Left hindlimb (tissue), 1 donor: ENCODE results near the gene HCN4.
A peak's percentile ranks its signal among the peaks of the same experiment; 100 is the strongest.
"Not testable (repeated sequence)": the region's sequence is repeated elsewhere in the genome, so short reads cannot be mapped to it uniquely, and the experiment has no call there.

Experiments
- DNase-seq: peaks from one replicate; pipeline ENCODE4 v3.0.0-alpha.2; 2018

HCN4 gene

GRCh38 chr15:73323956-73324355 lies 44.8 kb downstream of the HCN4 start:
- peak; percentile 19 for DNase-seq

GRCh38 chr15:73323374-73323955 lies 45.3 kb downstream of the HCN4 start:
- peak; percentile 13 for DNase-seq

DNA sequence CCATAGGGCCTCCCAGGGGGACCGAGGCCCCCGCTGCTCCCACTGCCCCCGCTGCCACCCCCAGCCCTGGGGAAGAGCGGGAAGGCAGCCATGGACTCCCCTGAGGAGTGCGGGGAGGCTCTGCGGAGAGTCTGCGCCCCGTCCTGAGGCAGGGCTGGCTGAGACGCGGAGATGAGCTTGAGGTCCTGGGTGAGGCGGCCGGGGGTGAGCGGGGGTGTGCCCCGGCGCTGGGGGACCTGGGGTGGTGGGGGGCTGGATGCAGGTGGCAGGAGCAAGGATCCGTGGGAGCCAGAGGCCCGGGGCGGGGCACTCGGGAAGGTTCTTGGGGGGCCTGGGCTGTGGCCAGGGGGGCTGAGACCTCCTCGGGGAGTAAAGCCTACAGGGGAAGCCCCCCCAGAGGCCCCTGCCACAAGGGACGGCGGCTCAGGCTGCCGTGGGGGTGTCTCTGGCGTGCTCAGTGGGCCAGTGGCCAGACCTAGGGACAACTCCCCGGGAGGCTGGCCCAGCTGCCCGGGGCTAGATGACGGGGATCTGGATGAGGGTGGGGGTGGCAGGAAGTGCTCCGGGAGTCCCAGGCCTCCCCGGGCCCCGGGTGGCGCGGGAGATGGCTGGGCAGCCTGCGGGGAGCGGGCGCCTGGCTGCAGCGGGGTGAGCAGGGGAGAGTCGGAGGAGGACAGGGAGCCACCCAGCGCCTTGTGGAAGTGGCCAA lies 45.9 kb downstream of the HCN4 start:
- peak; percentile 12 for DNase-seq

DNA sequence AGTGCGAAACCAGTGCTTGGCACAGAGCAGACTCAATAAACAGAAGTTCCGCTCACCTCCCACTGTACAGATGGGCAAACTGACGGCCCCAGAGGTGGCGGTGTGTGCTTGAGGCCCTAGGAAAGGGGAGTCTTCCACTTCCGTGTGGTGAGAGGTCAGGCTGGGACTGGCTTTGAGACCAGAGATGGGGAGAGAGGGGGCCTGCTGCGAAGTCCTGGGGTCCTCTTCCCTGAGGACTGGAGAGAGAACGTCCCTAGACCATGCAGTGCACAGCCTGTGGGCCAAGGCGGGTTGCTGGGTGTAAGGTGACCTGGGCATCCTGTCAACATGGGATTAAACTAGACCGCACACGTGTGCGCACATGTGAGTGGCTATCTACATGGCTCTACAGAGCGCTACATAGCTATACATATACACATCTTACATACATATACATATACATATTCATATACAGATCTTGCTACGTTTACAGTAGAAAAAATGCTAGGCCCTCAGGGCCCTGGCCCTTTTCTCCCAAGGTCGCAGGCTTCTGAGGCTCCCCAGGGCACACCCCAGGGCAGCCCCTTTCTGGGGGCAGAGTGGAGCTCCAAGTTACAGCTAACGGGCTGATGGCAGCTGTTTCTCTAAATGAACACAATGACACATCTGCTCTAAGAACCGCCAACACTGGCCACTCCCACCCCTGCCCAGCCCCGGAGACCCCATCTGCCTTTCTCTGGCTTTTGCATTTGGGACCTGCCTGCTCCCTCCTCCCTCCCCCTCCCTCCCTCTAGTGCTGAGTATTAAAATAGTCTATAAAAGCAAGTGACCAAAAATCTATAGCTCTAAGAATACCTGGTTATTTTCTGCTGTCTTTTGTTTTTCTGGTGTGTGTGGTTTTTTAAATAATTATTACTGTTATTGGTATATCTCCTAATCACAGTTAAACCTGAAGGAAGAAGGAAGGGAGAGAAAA lies 47.0 kb downstream of the HCN4 start:
- DNase-seq: peak; percentile 16

DNA sequence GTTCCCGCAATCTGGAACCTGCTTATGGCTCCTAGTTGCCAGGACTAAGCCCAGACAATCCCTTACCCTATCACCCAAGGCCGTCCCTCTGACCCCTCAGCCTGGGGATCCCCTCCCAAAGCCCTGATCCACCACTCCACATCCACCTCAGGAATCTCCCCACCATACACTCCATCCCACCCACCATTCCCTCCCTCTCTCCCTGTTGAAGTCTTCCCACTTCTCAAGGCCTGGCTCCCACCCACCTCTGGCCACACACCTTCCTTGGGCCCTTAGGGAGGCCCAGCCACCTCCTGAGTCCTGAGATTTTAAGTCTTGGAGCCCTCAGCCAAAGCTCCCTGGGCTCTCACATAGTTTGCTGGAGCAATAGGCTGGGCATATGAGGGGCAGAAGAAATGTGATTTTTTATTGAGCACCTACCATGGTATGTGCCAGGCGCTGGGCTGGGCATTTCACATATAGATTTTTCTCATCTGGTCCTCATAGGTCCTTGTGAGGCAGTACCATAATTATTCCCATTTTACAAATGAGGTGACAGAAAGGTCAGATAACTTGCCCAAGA lies 48.1 kb downstream of the HCN4 start:
- DNase-seq: peak; percentile 16

GRCh38 chr15:73319460-73320245 lies 49.1 kb downstream of the HCN4 start:
- peak; percentile 5 for DNase-seq

DNA sequence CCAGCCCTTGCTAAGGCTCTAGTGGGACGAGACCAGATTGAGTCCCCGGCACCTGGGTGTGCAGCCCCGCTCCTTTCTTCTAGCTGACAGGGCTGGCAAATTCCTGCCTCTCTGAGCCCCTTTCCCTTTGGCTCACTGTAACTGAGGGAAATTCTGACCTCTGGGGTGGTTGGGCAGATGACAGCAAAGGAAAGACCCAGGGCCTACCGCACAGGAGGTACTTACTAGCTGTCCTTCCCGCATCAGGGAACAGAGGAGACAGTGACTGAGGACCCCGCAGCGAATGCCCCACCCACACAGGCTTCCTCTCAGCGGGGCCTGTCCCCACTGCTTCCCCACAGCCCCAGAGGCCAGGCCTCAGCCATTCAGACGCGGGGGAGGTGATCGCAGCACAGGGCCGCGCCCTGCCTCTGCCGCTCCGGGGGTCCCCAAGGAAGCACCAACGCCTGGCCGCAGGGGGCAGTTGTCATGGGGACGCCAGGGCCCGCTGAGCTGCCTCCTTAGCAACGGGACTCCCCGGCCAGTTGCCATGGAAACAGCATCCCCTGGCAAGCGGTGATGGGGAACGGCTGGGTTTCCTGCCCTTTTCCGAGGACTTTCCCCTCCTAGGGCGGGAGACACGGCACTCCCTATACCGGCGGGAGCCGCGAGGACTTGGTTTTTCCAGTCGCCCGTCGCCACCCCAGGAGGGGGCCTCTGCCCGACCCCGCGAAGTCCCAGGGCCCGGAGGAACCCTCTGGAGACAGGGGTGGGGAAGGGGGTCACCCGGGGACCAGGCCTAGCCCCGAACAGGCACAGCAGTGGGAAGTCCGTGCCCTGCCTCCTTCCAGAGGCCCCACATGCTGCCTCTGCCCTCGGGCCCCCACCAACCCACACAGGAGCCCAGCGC lies 50.1 kb downstream of the HCN4 start:
- peak; percentile 30 for DNase-seq

- no peak for DNase-seq
These were observed 50.9 kb downstream of the HCN4 start for GRCh38 chr15:73317651-73318462.

GRCh38 chr15:73313861-73314260 lies 54.9 kb downstream of the HCN4 start:
- DNase-seq: no peak

DNA sequence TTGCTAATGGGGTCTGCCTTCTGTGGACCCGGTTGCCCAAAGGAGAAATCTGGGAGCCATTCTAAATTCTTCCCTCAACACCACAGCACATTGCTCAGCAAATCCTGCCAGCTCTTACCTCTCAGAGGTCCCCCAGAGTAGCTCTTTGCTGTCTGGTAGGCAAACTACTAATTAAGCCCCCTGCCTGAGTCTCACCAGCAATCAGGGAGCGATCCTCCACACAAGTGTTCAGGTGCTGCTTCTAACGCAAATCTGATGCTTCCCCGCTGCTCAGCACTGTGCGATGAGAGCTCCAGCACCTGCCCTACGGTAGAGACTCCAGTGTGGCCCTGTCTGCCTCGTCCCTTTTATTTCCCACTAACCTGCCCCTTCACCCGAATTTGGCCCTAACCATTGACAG lies 60.5 kb downstream of the HCN4 start:
- DNase-seq: no peak

- no peak for DNase-seq
These were observed 63.2 kb downstream of the HCN4 start for GRCh38 chr15:73305331-73306211.

DNA sequence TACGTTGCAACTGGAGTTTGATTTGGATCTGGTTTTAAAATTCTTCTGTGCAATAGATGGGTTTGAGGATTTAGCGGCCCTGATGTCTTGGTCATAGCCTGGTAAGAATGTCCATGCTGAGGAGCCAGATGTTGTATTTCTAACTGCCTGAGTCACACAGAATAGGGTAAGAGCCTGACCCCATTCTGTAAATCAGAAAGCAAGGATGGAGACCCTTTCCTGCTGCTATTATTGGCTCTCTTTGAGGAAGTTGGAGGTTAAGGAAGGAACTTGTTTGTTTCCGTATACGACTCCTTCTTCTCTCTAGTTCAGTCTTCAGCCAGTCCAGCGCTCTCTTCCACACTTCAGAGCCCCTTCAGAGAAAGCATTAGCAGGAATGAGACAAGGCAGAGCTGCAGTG lies 65.1 kb downstream of the HCN4 start:
- DNase-seq: no peak

GRCh38 chr15:73300286-73300685 lies 68.5 kb downstream of the HCN4 start:
- not testable (repeated sequence) for DNase-seq

- no peak for DNase-seq
These were observed 70.1 kb downstream of the HCN4 start for GRCh38 chr15:73298522-73299245.

- DNase-seq: no peak
These were observed 72.0 kb downstream of the HCN4 start for GRCh38 chr15:73296609-73297353.

DNA sequence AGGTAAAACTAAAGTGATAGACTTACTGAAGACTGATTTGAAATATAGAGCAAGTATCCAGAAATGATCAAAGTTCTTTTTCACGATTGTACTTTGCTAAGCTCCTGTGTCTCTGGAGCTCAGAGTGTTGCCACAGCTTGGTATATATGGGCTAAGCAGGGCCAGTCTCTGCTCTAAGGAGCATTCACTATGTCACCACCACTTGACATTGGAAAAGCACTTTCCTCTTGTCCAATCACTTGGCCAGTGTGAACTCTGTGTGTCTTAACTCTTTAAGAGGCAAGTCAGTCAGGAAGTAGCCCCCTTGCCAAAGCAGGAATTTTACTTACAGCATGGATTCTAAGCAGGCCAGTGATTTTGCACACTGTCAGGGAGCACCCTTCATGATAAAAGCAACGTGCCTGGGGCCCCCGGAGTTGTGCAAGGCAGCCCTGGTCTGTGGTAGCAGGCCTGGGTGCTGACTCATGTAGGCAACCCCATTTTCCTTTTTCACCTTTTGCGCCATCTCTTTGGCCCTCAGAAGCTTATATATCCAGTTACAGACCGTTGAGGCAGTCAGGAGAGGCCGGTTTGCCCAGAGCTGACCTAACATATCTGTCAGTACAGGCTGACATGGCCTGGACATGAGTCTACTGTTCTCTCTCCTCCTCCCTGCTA lies 73.0 kb downstream of the HCN4 start:
- DNase-seq: no peak

DNA sequence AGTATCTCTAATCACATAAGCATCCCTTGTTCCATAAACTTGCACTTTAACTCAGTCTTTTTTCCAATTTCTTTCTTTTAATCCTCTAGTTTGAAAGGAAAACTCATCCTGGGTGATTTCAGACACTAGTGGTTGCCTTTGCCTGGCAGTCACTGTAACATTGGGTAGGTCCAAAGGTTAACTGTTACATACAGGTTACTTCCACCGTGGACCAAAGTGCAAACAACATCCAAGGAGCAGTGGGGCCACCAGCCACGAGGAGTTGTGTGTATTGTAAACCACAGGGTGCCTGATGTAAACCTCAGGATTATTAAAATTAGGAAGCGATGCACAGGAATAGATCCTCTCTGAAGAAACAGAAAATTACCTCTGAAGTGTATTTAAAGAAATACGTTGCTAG lies 75.0 kb downstream of the HCN4 start:
- DNase-seq: no peak
